GM19238 (cell line): ENCODE results near the gene PACC1.

Experiments
- DNase-seq: peaks from one replicate; pipeline ENCODE4 v3.0.0; 2011; ENCODE audit warnings: low spot score; ENCODE audit not compliant: insufficient read length

PACC1 gene

GRCh38 chr1:212414328-212415106 is at the start of gene PACC1:
TSS of gene PACC1 (minus strand) at chr1:212414886. CDS start at chr1:212414757, 129 bp downstream.
- DNase-seq, result peak; percentile 93

GRCh38 chr1:212463565-212464285 is 49.0 kb upstream of the PACC1 start:
- DNase-seq, result no peak

- DNase-seq, result no peak
These were observed 47.4 kb upstream of the PACC1 start for GRCh38 chr1:212461916-212462660.

- no peak for DNase-seq
These were observed 45.7 kb upstream of the PACC1 start for GRCh38 chr1:212460376-212460775.

GRCh38 chr1:212459656-212460055 is 45.0 kb upstream of the PACC1 start:
- DNase-seq, result no peak

GRCh38 chr1:212458817-212459216 is 44.1 kb upstream of the PACC1 start:
- no peak for DNase-seq

GRCh38 chr1:212457740-212458338 is 43.2 kb upstream of the PACC1 start:
- peak; percentile 46 for DNase-seq

- DNase-seq, result peak; percentile 71
These were observed 41.3 kb upstream of the PACC1 start for GRCh38 chr1:212455803-212456528.

- no peak for DNase-seq
These were observed 40.7 kb upstream of the PACC1 start for GRCh38 chr1:212455401-212455800.

- no peak for DNase-seq
These were observed 40.1 kb upstream of the PACC1 start for GRCh38 chr1:212454741-212455140.

GRCh38 chr1:212453156-212453857 is 38.6 kb upstream of the PACC1 start:
- no peak for DNase-seq

- no peak for DNase-seq
These were observed 37.9 kb upstream of the PACC1 start for GRCh38 chr1:212452323-212453155.

- no peak for DNase-seq
These were observed 37.0 kb upstream of the PACC1 start for GRCh38 chr1:212451416-212452322.

- DNase-seq, result no peak
These were observed 35.7 kb upstream of the PACC1 start for GRCh38 chr1:212450331-212450881.

- no peak for DNase-seq
These were observed 32.8 kb upstream of the PACC1 start for GRCh38 chr1:212447478-212447877.

- no peak for DNase-seq
These were observed 31.6 kb upstream of the PACC1 start for GRCh38 chr1:212446333-212446732.

GRCh38 chr1:212442408-212442807 is 27.7 kb upstream of the PACC1 start:
- DNase-seq, result no peak

GRCh38 chr1:212440419-212440818 is 25.7 kb upstream of the PACC1 start:
- DNase-seq, result no peak
